ENCODE data around the gene GNAO1. TPM values are rescaled to one million over a fixed set of nuclear protein-coding genes. Genes with fewer than 3 reads are reported as not detected.

Gene GNAO1
- total and polyA plus RNA-seq, 2 of the 13 experiments (the other 11 are each of a cell fraction or from before 2014, with no cell fraction given): not detected

DNA sequence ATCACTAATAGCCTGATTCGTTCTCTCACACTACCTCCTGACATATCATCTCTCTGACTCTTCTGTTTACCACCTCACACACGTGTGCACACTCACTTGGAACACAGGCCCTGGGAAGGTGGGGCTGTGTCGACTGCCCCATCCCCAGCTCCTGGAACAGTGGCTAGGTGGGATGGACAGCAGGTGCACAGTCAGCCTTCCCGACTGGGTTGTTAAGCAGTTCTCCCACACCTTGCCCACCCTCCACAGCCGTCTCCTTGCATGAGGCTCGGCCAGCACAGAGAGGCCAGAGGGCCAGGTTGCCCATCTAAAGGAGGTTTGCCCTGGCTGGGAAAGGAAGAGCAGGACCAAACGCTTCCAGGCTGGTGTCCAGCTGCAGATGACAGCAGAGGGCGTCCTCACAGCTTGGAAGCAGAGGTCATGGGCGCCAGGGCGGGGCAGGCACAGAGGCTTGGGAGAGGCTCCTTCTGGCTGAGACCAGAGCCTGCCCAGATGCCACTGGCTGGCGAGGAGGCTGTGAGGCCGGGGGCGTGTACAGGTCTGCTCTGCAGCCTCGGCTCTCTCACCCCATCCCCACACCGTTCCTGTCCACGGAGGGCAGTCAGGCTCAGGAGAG, 141.3 kb downstream of the GNAO1 start (continued):
- TF ChIP-seq, protein P1, sequence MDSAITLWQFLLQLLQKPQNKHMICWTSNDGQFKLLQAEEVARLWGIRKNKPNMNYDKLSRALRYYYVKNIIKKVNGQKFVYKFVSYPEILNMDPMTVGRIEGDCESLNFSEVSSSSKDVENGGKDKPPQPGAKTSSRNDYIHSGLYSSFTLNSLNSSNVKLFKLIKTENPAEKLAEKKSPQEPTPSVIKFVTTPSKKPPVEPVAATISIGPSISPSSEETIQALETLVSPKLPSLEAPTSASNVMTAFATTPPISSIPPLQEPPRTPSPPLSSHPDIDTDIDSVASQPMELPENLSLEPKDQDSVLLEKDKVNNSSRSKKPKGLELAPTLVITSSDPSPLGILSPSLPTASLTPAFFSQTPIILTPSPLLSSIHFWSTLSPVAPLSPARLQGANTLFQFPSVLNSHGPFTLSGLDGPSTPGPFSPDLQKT (CRISPR knock-in tag; IDR thresholded peaks at IDR 0.05; ENCODE audit: borderline replicate concordance): no peak
- TF ChIP-seq ZNF747 (CRISPR knock-in tag; IDR thresholded peaks at IDR 0.05; ENCODE audit: borderline replicate concordance): no peak
- TF ChIP-seq ZNF510 (CRISPR knock-in tag; IDR thresholded peaks at IDR 0.05; ENCODE audit: low read depth): no peak
- 0 out of 2 replicates have a peak, but pooled peaks have one; percentile 32 for TF ChIP-seq ESRRA (CRISPR knock-in tag; IDR thresholded peaks at IDR 0.05; ENCODE audit: low read depth)

- WGBS (ENCODE audit: low lambda C conversion rate): 9% methylated on average over 4 of the region's 9 CpGs
- CTCF ChIA-PET (ENCODE audit: low intra/inter-chr PET ratio, low total read pairs): interaction anchor here (4.2 kb wide), 1 partner anchor 22 kb away, joined by 58 read pairs; no protein-coding TSS in a partner anchor
- no peaks in the 10 kb centered on the region for H3K4me1 ChIP-seq (ENCODE audit: insufficient read depth, low read length)
- H3K27ac ChIP-seq (ENCODE audit: extremely low read length, insufficient read depth, low read length): no peak overlapping the region
- peaks cover 6 to 71% of the 10 kb centered on the region in 2 experiments; a peak in 4 of 5 replicates for H3K27me3 ChIP-seq (ENCODE audit: control insufficient read depth in 1 of 2, insufficient read depth in 2 of 2, low read length in 2 of 2)
- H2AFZ ChIP-seq (ENCODE audit: low read length): no peak overlapping the region
- in situ Hi-C loops (cut with HindIII; ENCODE audit: extremely low pct_ligation_motif_present, low pct_unique_long_range_greater_than_20kb): no loop called here
- no peaks in the 10 kb centered on the region for H3K79me2 ChIP-seq (ENCODE audit: insufficient read depth, low read length)
- POLR2A ChIA-PET: no interaction called here
- TF ChIP-seq ZNF337 (CRISPR knock-in tag; IDR thresholded peaks at IDR 0.05; ENCODE audit: borderline replicate concordance, low read depth): no peak
- TF ChIP-seq, protein P2, sequence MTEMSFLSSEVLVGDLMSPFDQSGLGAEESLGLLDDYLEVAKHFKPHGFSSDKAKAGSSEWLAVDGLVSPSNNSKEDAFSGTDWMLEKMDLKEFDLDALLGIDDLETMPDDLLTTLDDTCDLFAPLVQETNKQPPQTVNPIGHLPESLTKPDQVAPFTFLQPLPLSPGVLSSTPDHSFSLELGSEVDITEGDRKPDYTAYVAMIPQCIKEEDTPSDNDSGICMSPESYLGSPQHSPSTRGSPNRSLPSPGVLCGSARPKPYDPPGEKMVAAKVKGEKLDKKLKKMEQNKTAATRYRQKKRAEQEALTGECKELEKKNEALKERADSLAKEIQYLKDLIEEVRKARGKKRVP (CRISPR knock-in tag; IDR thresholded peaks at IDR 0.05): no peak
- no peak for TF ChIP-seq NR2F6 (IDR thresholded peaks at IDR 0.05)
- TF ChIP-seq NR2F6 (CRISPR knock-in tag; IDR thresholded peaks at IDR 0.05): no peak
- TF ChIP-seq ZBTB1 (CRISPR knock-in tag; IDR thresholded peaks at IDR 0.05; ENCODE audit: borderline replicate concordance): no peak
- TF ChIP-seq, protein P3, sequence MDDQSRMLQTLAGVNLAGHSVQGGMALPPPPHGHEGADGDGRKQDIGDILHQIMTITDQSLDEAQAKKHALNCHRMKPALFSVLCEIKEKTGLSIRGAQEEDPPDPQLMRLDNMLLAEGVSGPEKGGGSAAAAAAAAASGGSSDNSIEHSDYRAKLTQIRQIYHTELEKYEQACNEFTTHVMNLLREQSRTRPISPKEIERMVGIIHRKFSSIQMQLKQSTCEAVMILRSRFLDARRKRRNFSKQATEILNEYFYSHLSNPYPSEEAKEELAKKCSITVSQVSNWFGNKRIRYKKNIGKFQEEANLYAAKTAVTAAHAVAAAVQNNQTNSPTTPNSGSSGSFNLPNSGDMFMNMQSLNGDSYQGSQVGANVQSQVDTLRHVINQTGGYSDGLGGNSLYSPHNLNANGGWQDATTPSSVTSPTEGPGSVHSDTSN (CRISPR knock-in tag; IDR thresholded peaks at IDR 0.05; ENCODE audit: borderline replicate concordance): no peak
- no peak for TF ChIP-seq ATF3 (CRISPR knock-in tag; IDR thresholded peaks at IDR 0.05)
- TF ChIP-seq NR1H2 (CRISPR knock-in tag; IDR thresholded peaks at IDR 0.05; ENCODE audit: borderline replicate concordance, low read depth): no peak
- TF ChIP-seq NKX3-1 (CRISPR knock-in tag; IDR thresholded peaks at IDR 0.05): no peak
- no peak for TF ChIP-seq CHD2 (IDR thresholded peaks at IDR 0.05; ENCODE audit: low read depth, low read length)
- no peak for TF ChIP-seq ZNF207 (IDR thresholded peaks at IDR 0.05; ENCODE audit: borderline replicate concordance)
- no peak for TF ChIP-seq HMGA1 (CRISPR knock-in tag; conservative IDR thresholded peaks at IDR 0.05)
- ATAC-seq (no peak), DNase-seq (ENCODE audit: low spot score) (no peak), FAIRE-seq (no peak)
- no TSS peak for BruUV-seq (replicated peaks)
- H3K4me2 ChIP-seq (ENCODE audit: low read depth, low read length): no peak overlapping the region
- no peaks in the 10 kb centered on the region for H4K20me1 ChIP-seq (ENCODE audit: insufficient read depth, low read length)
- no peaks in the 10 kb centered on the region for H3K36me3 ChIP-seq (replicated peaks in 1 of 2; ENCODE audit: control insufficient read depth in 1 of 2, insufficient read depth in 2 of 2, low read length in 2 of 2)
- intact Hi-C loops (cut with micrococcal nuclease; ENCODE audit: unreplicated experiment): no loop called here
- H3K9me3 ChIP-seq (ENCODE audit: low read length): no peaks in the 10 kb centered on the region
- H3K4me3 ChIP-seq (replicated peaks in 1 of 3; ENCODE audit: insufficient read depth in 1 of 3, low read depth in 2 of 3, low read length in 3 of 3): no peak overlapping the region
- H3K9ac ChIP-seq (ENCODE audit: insufficient read depth, low read depth, low read length): no peak overlapping the region
Observed at GRCh38 chr16:56334761-56335160, 143.5 kb downstream of the GNAO1 start.

All from HepG2 (cell line).